HG02970 (cell line): ENCODE data around the gene SLC35E1.

ENCODE experiments used
- ATAC-seq: cut with Tn5 transposase; IDR thresholded peaks from one replicate; pipeline ENCODE4 v1.9.1; 2021; ENCODE audit warnings: mild to moderate bottlenecking, moderate library complexity, moderate number of reproducible peaks; ENCODE audit not compliant: unreplicated experiment, low FRiP score

The SLC35E1 gene

DNA sequence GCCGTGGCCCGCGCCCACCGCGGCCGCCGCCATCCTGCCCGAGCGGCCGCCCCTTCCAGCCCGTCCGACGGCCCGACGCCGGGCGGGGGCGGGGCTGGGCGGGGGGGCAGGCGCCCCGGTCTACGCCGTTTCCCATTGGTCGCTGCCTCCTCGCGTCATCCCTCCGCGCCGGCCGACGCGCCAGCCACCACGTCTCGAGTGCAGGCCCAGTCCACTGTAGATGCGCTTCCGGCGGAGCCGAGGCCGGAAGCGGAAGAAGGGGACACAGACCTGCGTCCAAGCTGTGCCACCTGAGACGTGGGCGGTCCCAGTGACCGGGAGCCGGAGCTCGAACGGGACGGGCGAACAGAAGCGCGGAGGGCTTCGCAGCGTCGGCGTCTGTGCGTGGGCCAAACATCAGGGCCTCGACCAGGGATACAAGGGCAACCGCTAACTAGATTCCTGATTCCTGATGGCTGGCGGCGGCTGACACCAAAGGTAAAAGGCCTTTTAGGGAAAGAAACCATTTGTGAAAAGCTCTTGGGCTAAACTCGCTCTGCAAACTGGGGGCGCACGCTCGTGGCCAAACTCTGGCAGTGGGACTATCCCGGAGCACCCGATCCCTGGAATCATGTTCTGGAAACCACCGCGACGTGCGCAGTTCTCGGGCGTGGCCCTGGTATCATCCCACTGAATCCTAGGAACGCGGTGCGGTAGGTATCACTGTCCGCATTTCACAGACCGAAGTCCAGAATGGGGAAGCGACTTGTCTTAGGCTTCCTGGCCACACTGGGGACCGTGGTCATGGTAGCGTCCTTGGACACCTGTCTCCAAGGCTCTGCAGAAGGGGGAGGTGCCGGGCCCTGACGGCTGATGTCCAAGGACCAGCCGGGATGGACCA lies at the start of gene SLC35E1:
SLC35E1 (minus strand) TSS at position 84 of the 880 bp plus-strand sequence; CDS start at position 33, 51 bp downstream.
- ATAC-seq, result peak; percentile 86

DNA sequence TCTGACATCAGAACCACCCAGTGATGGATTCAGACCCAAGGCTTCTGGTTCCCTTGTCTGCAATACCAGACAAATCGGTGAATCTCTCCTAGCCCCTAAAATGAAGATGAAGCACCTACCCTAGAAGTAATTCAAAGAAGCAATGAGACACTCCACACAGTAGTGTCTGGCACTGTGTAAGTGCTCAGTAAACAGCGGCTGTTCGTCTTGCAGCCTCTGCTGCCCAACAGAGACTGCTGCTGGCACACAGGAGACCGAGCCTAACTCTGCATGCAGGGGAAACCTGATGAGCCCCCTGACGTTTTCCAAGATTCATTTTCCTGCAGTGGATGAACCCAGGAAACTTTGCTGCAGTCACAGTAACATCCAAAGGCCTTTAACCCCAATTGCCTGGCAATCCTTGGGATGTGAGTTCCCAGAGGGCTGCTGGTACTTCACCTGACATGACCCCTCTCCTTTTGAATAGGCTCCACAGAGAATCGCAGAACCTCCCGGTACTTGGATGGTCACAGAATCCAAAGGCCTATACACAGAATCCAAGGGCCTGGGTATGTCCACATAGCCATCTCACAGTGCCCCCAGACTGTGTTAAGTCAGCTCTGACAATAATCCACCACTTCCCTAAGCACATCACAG lies 49.1 kb upstream of the SLC35E1 start:
- ATAC-seq, result no peak

DNA sequence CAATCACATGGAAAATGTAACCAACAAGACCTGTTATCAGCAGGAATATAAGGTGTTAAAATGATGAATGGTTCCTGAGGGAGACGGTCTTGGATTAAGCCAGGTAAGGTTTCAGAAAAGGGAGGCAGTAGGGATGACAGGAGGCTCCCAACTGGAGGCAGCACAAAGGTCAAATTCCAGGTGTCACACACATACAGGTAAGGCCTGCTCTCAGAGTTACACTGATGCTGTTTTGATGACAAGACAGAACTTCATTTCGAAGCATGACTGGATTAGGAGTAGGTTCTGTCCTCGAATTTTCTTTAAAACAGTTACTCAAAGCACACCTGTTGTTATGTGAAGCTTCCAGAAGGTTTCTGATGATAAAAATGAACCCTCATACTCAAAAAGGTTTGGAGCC lies 48.4 kb upstream of the SLC35E1 start:
- ATAC-seq, result no peak

DNA sequence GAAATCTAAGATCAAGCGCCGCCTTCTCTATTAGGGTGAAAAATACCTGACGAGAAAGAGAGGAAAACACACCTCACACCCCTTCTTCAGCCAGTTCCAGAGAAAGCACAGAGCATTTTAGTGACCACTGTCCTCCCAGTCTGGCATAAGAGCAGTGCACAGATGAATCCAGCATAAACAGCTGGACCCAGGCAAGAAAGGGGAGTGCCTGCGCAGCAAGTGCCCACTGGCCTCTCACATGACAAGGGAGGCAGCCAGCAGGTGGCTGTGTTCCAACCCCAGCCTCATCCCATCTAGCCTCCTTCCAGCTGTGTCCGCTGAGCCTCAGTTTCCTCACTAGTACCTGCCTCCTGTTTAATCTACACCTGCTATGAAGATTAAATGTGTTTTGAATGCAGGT lies 47.8 kb upstream of the SLC35E1 start:
- no peak for ATAC-seq

DNA sequence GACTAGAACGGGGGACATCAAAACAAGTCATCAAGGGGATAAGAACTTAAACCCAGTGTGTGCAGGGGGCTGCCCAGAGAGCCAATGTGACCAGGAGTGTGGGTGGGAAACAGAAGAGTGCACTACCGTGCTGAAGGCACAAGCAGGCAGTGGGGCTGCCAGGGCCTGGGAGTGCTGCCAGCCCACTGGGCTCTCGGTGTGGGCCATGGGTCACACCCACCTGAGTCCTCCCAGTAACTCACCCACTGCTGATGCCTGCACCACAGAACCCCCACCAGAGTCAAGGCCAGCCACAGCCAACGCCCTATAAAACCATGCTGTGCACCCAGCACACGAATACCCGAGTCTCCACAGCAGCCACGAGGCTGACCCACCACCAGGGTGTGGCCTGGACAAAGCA lies 47.2 kb upstream of the SLC35E1 start:
- ATAC-seq, result no peak

DNA sequence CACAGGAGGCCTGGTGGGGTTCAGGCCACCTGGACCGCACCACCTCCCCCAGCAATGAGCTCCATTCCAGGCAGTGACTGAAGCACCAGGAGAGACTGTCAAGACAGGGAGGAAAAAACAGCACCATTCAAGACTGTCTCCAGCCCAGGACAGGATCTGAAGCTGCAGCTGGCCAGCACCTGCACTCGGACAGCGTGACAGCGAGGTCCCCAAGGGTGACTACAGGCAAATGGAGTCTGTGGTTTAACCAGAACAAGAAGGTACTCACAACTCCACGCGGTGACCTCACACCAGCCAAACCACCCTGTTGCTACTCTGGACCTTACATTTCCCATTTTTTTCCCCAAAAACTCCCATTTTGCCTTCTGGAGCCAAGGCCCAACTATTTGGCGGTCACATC lies 46.0 kb upstream of the SLC35E1 start:
- ATAC-seq, result no peak

DNA sequence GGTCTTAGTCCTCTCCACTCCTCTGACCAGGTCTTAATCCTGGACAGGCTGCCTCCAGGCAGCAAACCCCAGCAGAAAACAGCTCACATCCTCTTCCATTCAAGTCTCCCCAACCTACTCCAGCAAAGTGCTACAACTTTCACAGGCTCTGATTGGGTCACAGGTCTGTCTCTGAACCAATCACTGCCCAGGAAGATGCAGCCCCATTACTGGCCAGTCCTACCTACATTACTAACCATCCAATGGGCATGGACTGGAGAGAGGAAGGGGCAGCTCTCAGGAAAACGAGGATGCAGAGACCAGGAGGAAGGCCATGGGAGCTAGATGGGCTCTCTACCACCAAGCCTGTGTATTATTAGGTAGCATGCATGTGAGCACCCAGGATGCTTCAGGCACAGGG lies 43.6 kb upstream of the SLC35E1 start:
- no peak for ATAC-seq

DNA sequence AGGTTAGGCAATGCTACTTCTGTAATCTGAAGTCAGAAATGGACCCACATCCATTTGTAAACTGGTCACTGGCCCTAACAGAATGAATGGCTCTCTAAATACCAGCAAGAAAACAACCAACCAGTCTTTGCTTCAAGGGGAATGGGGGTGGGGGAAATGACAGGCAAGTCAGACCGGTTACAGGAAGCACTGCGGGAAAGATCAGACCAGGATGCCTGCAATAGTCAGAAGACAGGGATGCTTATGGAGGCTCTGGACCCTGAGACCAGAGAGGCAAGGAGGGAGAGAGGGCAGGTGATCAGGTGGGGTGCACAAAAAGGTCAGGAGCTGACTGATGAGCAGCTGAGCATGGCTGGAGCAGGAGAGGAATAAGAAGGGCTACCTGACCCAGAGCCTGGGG lies 42.7 kb upstream of the SLC35E1 start:
- no peak for ATAC-seq

DNA sequence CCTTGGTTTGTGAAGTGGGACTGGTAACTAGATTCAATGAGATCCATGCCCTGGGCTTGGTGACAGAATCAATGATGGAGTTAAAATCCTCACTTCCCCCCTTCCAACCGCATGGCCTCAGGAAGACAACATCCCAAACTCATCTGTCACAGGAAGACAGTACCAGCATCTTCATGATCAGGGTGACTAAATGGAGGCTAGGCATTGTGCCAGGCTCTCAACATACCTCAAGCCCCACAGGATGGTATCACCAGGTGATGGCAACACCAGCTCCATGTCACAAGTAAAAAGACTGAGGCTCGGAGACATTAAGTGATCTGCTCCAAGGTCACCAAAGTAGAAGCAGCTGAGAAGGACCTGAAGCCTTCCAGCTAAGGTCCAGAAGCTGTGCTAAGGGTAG lies 41.6 kb upstream of the SLC35E1 start:
- ATAC-seq, result no peak

DNA sequence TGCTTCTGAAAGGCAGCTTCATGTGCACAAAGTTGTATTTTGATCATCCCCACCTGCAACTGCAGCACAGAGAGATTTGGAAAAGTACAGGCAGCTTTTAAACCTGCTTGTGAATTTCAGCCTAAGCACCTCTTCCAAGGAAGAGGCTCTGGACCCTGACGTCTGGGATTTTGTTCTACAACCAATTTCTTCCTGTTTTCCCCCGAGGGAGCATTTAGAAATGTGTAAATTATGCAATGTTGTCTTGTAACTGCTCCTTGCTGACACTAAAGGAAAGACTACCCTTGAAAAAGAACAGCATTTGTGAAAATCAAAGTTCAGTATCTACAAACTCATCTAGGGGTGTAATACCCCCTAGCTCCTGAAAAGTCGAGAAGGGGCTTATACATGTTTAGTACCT lies 40.4 kb upstream of the SLC35E1 start:
- no peak for ATAC-seq

DNA sequence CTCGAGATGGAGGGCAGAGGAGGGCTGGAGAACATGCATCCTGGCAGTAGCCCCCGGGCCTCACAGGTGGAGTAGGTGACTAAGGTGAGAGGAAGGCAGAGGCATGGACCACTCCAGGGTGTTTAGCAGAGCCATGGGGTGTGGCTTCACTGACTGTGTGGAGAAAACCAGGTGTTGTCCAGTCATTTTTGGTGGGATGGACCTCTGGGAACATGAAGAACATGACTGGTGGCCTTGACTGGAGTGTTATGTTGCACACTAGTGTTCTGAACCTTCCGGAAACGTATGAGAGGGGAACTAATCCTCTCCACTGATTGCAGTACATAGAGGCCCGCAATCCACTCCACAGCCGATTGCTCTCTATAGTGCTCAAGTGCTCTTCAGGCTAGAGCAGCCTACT lies 38.9 kb upstream of the SLC35E1 start:
- no peak for ATAC-seq

DNA sequence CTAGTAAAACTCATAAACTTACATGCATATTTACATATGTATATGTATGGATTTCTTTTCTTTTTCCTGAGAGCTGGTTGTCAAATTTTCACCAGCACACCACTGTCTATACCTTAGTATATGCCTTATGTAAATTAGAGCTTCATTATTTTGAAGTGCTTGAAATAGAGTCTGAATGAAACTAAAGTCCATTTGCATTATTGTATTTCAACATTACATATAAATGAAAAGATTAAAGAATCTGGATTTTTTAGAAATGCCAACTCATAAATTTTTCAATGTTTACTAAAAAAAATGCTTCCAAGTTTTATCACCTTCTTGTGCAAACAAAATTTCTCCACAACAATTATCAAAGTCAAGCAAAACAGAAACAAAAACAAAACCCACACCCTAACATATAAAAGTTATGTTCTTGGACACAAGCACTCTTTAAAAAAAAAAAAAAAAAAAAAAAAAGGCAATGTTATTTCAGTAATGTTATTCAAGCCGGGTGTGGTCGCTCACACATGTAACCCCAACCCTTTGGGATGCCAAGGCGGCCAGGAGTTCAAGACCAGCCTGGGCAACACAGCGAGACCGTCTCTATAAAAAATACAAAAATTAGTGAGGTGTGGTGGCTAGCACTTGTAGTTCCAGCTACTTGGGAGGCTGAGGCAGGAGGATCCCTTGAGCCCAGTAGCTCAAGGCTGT lies 37.4 kb upstream of the SLC35E1 start:
- no peak for ATAC-seq

DNA sequence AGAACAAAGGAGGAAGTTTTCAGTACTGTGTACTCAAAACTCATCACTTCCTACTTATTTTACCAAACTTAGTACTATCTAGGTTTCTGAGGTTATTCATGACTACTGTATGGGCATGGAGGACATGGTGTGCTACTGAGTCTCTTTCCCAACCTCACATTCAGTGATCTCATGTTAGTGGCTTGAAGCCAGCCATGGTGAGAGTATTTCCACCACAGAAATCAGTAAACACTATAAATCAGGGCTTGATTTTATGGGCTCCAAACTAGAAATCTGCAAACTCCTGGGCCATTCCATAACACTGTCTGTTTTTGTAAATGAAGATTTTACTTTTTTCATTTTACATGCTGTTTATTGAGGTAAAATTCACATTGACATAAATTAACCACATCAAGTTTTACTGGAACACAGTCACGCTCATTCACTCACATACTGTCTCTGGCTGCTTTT lies 36.1 kb upstream of the SLC35E1 start:
- no peak for ATAC-seq

DNA sequence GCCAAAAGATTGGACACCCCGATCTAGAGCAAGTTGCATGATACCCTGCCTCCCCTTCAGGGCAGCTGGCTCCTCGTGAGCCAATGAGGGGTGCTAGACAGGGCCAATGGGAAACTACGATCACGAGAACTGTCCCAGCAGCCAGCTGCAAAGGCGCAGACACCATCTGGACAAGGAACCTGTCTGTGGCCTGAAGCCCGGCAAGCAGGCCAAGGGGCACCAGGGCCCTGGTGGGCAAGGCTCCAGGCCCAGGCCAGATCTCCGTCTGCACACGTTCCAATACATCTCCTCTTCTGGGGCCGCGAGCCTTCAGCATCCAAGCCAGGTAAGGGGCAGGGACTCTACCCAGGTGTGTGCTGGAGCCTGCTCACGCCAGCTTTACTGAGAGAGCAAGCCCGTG lies 35.6 kb upstream of the SLC35E1 start:
- ATAC-seq, result no peak

DNA sequence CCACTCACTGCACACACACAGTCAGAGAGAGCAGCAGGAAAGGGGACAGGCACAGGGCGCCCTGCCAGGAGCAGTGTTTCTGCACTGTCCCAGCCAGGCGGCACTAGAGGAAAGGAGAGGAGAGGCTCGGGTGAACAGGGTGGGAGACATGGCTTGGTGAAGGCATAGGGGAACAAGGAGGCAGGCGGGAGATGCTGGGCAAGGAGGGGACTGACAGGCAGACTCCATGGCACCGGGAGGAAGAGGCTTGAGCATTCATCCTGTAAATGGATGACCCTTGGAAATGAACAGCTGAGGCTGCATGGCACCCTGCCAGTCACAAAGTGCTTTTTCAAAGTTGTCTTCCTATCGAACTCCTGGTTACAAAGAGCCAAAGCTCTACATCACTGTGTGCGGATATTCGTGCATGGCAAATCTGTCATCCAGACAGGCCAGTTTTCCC lies 33.4 kb upstream of the SLC35E1 start:
- no peak for ATAC-seq

DNA sequence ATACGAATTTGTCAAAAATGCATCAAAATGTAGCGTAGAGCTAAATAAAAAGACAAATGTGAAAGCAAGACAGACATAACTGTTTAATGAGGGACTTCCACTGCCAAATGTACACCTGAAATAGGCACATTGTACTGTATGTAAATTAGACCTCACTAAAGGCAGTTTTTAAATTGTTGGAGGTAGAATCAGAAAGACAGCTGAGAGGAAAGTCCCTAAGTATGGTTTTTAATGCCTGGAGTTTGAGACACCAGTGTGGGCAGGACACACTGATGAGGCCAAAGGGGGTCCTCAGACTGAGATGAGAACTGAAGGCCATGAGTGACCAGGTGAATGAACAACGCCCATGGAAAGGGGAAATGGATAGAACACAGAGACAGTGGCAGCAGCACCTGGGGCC lies 32.9 kb upstream of the SLC35E1 start:
- ATAC-seq, result no peak

DNA sequence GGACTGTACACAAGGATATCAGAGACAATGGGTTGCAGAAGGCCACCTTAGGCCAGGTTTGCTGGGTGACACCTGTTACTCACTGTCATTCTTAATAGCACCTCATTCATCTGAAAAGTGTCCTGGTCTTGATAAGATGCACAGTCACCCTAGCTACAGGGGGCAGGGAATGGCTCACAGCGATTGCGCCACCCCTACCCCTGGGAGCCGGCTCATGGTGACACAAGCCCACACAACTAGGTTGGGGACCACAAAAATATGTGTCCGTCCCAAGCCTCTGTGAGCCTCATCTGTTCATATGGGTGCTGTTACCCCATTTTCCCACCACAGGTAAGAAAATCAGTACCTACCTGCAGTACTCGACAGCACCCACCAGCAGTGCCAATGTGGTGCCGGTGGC lies 32.4 kb upstream of the SLC35E1 start:
- ATAC-seq, result no peak

DNA sequence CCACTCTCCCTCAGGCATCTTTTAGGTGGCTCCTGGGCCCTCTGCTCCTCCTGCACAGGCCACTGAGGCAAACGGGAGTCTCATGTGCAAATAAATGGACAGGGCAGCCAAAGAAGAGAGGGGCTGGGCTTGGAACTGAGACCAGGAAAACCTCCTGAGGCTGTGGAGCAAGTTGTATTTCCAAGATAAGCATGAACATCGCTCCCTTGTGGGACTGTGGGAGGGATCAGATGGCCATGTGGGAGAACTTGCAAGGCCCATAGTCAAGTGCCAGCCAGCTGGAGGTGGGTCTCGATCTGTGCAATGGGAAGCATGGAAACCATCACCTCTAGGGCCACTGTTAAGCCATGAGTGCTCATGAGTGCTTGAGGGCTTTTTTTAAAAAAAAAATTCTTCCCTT lies 30.9 kb upstream of the SLC35E1 start:
- no peak for ATAC-seq

DNA sequence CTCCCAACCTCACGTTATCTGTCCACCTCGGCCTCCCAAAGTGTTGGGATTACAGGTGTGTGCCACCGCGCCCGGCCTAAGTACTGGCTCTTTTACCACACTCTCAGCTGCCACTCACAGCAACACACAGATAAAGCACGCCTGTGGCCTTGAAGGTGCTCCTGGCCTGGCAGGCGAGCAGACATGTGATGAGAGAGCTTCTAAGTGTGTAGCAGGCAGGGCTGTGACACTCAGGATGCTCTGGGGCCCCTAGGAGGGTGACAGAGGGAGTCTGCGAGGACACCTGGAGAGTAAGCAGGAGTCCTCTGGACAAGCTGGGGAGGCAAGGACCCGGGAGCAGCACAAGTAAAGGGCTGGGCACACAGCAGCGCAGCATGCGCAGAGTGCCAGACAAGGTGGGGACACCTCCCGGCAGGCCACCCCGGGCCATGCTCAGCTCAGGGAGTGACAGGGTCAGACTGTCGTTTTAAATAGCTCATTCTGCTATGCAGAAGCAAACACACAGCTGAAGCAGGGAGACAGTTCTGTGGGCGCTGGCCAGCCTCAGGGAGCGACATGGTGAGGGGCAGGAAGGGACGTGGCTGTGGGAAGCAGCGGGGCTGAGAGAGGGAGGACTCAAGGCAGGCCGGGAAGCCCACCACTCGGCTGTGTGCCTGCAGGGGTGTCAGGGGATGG lies 29.3 kb upstream of the SLC35E1 start:
- no peak for ATAC-seq

DNA sequence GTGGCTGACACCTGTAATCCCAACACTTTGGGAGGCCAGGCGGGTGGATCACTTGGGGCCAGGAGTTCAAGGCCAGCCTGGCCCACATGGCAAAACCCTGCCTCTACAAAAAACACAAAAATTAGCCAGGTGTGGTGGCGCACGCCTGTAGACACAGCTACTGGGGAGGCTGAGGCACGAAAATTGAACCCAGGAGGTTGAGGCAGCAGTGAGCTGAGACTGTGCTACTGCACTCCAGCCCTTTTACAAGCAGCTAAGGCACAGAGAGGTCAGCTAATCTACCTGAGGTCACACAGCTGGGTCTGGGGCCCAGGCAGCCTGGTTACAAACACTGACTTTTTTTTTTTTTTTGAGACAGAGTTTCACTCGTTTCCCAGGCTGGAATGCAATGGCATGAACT lies 28.6 kb upstream of the SLC35E1 start:
- no peak for ATAC-seq
